ENCODE measurements around the gene VDAC1. TPM values are rescaled to one million over a fixed set of nuclear protein-coding genes. Genes with fewer than 3 reads are reported as not detected.
"Not testable (repeated sequence)": the region's sequence is repeated elsewhere in the genome, so short reads cannot be mapped to it uniquely, and the experiment has no call there.

Gene VDAC1
- polyA plus RNA-seq, 6 donors from 2014 or later = 76.4 to 88.7 (median 79.2) TPM

- Mint-ChIP-seq H3K9me3 (peaks cover 0 to 14% (median 8%) of the 10 kb centered on the region in 7 donors), H3K4me1 (peaks cover 83 to 94% (median 88%) of the 10 kb centered on the region in 3 donors), H3K27ac (peak overlapping the region; percentile 93 to 100 (median 97)), H3K4me3 (peak overlapping the region in 5 of 8 donors; percentile 30 to 84 (median 70)), H3K36me3 (peaks cover 0 to 18% of the 10 kb centered on the region in 2 donors)
- DNase-seq; H3K27me3 Mint-ChIP-seq; ATAC-seq (ENCODE audit: low read depth in 2 of 2): not testable (repeated sequence)
These were observed 67.1 kb downstream of the VDAC1 start for GRCh38 chr5:133937628-133938027.

GRCh38 chr5:133936651-133937015 lies 68.1 kb downstream of the VDAC1 start:
- DNase-seq (no peak), ATAC-seq (ENCODE audit: low read depth in 2 of 2) (no peak)
- Mint-ChIP-seq H3K27me3 (no peaks in the 10 kb centered on the region), H3K9me3 (peaks cover 0 to 14% (median 8%) of the 10 kb centered on the region in 7 donors), H3K4me1 (peaks cover 87 to 98% (median 92%) of the 10 kb centered on the region in 3 donors), H3K27ac (peak overlapping the region; percentile 93 to 100 (median 97)), H3K4me3 (peak overlapping the region in 6 of 8 donors; percentile 15 to 81 (median 71)), H3K36me3 (peaks cover 0 to 18% of the 10 kb centered on the region in 2 donors)

- Mint-ChIP-seq H3K27ac (peak overlapping the region; percentile 93 to 100 (median 99)), H3K4me3 (peak overlapping the region in 6 of 8 donors; percentile 64 to 92 (median 82)), H3K9me3 (peaks cover 0 to 12% (median 8%) of the 10 kb centered on the region in 7 donors), H3K36me3 (peaks cover 0 to 18% of the 10 kb centered on the region in 2 donors), H3K4me1 (peaks cover 88 to 98% (median 92%) of the 10 kb centered on the region in 3 donors)
- not testable (repeated sequence) for H3K27me3 Mint-ChIP-seq; ATAC-seq (ENCODE audit: low read depth in 2 of 2); DNase-seq
These were observed 68.7 kb downstream of the VDAC1 start for GRCh38 chr5:133935991-133936650.

- Mint-ChIP-seq H3K9me3 (peaks cover 0 to 12% (median 8%) of the 10 kb centered on the region in 7 donors), H3K4me3 (peak overlapping the region; percentile 64 to 92 (median 82)), H3K36me3 (peaks cover 0 to 18% of the 10 kb centered on the region in 2 donors), H3K27ac (peak overlapping the region; percentile 93 to 100 (median 99)), H3K27me3 (no peaks in the 10 kb centered on the region), H3K4me1 (peaks cover 88 to 98% (median 93%) of the 10 kb centered on the region in 3 donors)
- no peak for DNase-seq
- no peak for ATAC-seq (ENCODE audit: low read depth in 2 of 2)
These were observed 69.2 kb downstream of the VDAC1 start for GRCh38 chr5:133935667-133935940.

GRCh38 chr5:133934822-133935666 lies 69.7 kb downstream of the VDAC1 start:
- Mint-ChIP-seq H3K9me3 (peaks cover 0 to 12% (median 8%) of the 10 kb centered on the region in 7 donors), H3K4me3 (peak overlapping the region; percentile 68 to 92 (median 82)), H3K4me1 (peaks cover 89 to 98% (median 97%) of the 10 kb centered on the region in 3 donors), H3K27ac (peak overlapping the region; percentile 93 to 100 (median 99)), H3K27me3 (no peaks in the 10 kb centered on the region), H3K36me3 (peaks cover 0 to 18% of the 10 kb centered on the region in 2 donors)
- DNase-seq (peak; percentile 86), ATAC-seq (ENCODE audit: low read depth in 2 of 2) (peak; percentile 69 to 70)

GRCh38 chr5:133934311-133934710 lies 70.5 kb downstream of the VDAC1 start:
- DNase-seq = no peak
- Mint-ChIP-seq H3K4me1 (peaks cover 89 to 98% (median 97%) of the 10 kb centered on the region in 3 donors), H3K36me3 (peaks cover 0 to 12% of the 10 kb centered on the region in 2 donors), H3K27me3 (no peaks in the 10 kb centered on the region), H3K9me3 (peaks cover 0 to 10% (median 5%) of the 10 kb centered on the region in 7 donors), H3K4me3 (peak overlapping the region; percentile 68 to 92 (median 84)), H3K27ac (peak overlapping the region; percentile 93 to 100 (median 99))
- no peak for ATAC-seq (ENCODE audit: low read depth in 2 of 2)

- Mint-ChIP-seq H3K4me1 (peaks cover 89 to 98% (median 97%) of the 10 kb centered on the region in 3 donors), H3K27ac (peak overlapping the region; percentile 93 to 100 (median 99)), H3K4me3 (peak overlapping the region; percentile 68 to 92 (median 86)), H3K36me3 (peaks cover 0 to 11% of the 10 kb centered on the region in 2 donors), H3K9me3 (peaks cover 0 to 10% (median 5%) of the 10 kb centered on the region in 7 donors), H3K27me3 (no peaks in the 10 kb centered on the region)
- ATAC-seq (ENCODE audit: low read depth in 2 of 2) = no peak
- DNase-seq = no peak
These were observed 71.0 kb downstream of the VDAC1 start for GRCh38 chr5:133933670-133934295.

- no peak for ATAC-seq (ENCODE audit: low read depth in 2 of 2)
- no peak for DNase-seq
- no peaks in the 10 kb centered on the region for H3K27me3 Mint-ChIP-seq
- H3K4me3 Mint-ChIP-seq = peak overlapping the region; percentile 68 to 92 (median 84)
- peaks cover 86 to 98% (median 97%) of the 10 kb centered on the region in 3 donors for H3K4me1 Mint-ChIP-seq
- H3K36me3 Mint-ChIP-seq = peaks cover 0 to 11% of the 10 kb centered on the region in 2 donors
- peak overlapping the region; percentile 93 to 100 (median 99) for H3K27ac Mint-ChIP-seq
- H3K9me3 Mint-ChIP-seq = peaks cover 0 to 10% (median 5%) of the 10 kb centered on the region in 7 donors
These were observed 71.6 kb downstream of the VDAC1 start for GRCh38 chr5:133933169-133933509.

- Mint-ChIP-seq H3K4me3 (peak overlapping the region; percentile 68 to 92 (median 84)), H3K27me3 (no peaks in the 10 kb centered on the region), H3K27ac (peak overlapping the region; percentile 93 to 100 (median 99)), H3K36me3 (peaks cover 0 to 11% of the 10 kb centered on the region in 2 donors), H3K9me3 (peaks cover 0 to 8% (median 5%) of the 10 kb centered on the region in 7 donors), H3K4me1 (peaks cover 83 to 98% (median 95%) of the 10 kb centered on the region in 3 donors)
- DNase-seq (peak; percentile 92), ATAC-seq (ENCODE audit: low read depth in 2 of 2) (peak; percentile 65 to 70)
These were observed 72.2 kb downstream of the VDAC1 start for GRCh38 chr5:133932441-133933168.

GRCh38 chr5:133931546-133931945 lies 73.2 kb downstream of the VDAC1 start:
- no peak for ATAC-seq (ENCODE audit: low read depth in 2 of 2)
- H3K27ac Mint-ChIP-seq = peak overlapping the region; percentile 93 to 100 (median 99)
- peaks cover 0 to 7% (median 3%) of the 10 kb centered on the region in 7 donors for H3K9me3 Mint-ChIP-seq
- peak overlapping the region in 7 of 8 donors; percentile 6 to 90 (median 85) for H3K4me3 Mint-ChIP-seq
- H3K27me3 Mint-ChIP-seq = no peaks in the 10 kb centered on the region
- H3K4me1 Mint-ChIP-seq = peaks cover 82 to 97% (median 94%) of the 10 kb centered on the region in 3 donors
- DNase-seq = no peak
- H3K36me3 Mint-ChIP-seq = peaks cover 0 to 7% of the 10 kb centered on the region in 2 donors

- ATAC-seq (ENCODE audit: low read depth in 2 of 2) (no peak), DNase-seq (no peak)
- Mint-ChIP-seq H3K4me3 (peak overlapping the region in 7 of 8 donors; percentile 48 to 88 (median 77)), H3K9me3 (peaks cover 0 to 4% (median 0%) of the 10 kb centered on the region in 7 donors), H3K4me1 (peaks cover 76 to 96% (median 94%) of the 10 kb centered on the region in 3 donors), H3K36me3 (no peaks in the 10 kb centered on the region), H3K27ac (peak overlapping the region; percentile 93 to 100 (median 99)), H3K27me3 (no peaks in the 10 kb centered on the region)
These were observed 74.0 kb downstream of the VDAC1 start for GRCh38 chr5:133930813-133931090.

GRCh38 chr5:133930061-133930812 lies 74.5 kb downstream of the VDAC1 start:
- peak; percentile 76 for DNase-seq
- Mint-ChIP-seq H3K27me3 (no peaks in the 10 kb centered on the region), H3K36me3 (no peaks in the 10 kb centered on the region), H3K4me3 (peak overlapping the region; percentile 48 to 88 (median 76)), H3K4me1 (peaks cover 76 to 96% (median 93%) of the 10 kb centered on the region in 3 donors), H3K9me3 (peaks cover 0 to 2% (median 0%) of the 10 kb centered on the region in 7 donors), H3K27ac (peak overlapping the region; percentile 93 to 100 (median 99))
- ATAC-seq (ENCODE audit: low read depth in 2 of 2) = peak; percentile 27 to 38
